GM21717 (cell line): ENCODE results near the gene CCDC85C.

Experiments
- ATAC-seq: cut with Tn5 transposase; IDR thresholded peaks from one replicate; pipeline ENCODE4 v1.9.1; 2021; ENCODE audit warnings: mild to moderate bottlenecking, moderate library complexity; ENCODE audit not compliant: unreplicated experiment

Gene CCDC85C

DNA sequence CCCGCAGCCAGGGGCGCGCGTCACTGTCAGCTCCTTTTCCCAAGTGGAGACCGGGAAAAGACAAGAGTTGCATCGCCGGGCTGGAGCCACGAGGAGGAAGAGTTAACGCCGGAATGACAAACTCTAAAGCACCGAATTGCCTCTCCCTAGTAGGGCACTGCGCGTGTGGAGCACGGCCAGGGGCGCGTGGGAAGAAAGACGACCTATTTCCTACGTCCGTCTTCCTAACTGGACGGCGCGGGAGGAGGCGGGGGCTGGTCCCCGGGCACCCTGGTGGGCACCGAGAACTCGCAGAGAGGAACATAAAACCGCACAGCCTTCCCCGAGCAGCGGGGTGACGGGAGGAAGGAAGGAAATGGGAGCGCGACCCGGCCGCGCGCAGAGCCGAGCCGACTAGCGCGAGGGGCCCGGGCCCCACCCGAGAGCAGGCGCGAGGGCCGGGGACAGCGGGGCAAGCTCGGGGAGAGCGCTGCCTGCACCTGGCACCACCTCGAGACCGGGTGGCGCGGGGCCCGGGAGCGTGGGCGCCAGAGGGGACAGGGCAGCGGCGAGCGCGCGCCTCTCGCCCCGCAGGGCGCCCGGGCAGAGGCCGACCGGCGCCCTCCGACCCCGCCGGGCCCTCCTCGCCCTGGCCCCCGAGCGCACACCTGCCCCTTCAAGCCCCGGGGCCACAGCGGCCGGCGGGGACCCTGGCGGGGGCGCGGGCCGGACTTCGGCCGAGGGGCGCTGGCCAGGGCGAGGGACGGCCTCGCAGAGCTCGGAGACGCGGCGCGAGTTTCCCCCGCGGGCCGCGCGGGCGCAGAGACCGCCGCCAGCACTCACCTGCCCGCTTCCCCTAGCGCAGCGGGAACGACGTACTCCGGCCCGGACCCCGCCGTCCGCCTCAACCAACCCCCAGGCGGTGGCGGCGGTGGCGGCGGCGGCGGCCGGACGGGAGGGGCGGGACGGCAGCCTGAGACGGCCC lies 123.8 kb downstream of the CCDC85C start, which contains the start of gene SETD3:
Gene SETD3, minus strand, starts transcription at position 954 of the 964 bp plus-strand sequence. CDS start 15,054 bp downstream, outside the sequence.
- peak; percentile 8 for ATAC-seq

DNA sequence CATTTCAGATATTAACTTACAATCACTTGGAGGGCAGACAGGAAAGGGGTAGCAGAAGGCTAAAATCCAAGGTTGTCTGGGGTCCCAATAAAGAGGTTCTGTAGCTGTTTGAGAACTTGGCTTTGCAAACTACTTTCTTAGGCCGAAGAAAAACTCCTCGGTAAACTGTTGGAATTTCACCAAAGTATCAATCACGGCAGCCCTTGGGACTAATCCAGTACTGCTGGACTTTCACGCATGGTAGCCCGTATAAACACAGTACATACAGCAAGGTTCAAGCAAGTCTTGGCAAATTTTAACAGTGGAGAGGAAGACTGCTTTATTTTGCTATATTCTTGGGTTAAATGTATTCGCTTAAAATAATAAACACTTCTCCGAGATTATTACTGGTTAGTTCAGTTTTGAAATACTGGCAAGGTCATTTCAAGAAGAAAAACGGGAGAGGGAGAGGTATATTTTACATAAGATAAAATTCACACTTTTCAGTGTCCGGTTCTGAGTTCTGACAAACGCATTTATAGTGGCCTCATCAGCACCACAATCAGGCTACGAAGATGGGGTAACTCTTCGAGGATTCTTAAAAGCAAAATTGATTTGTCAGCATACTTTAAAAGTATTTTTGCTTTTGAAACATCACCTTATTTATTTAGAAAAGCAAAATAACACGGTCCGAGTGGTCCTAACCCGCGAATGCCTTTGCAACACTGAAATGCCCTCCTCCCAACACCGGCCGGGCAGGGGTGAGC lies 124.7 kb downstream of the CCDC85C start:
- no peak for ATAC-seq

GRCh38 chr14:99478128-99478527 lies 125.9 kb downstream of the CCDC85C start:
- no peak for ATAC-seq

GRCh38 chr14:99476864-99477263 lies 127.1 kb downstream of the CCDC85C start:
- ATAC-seq = no peak

DNA sequence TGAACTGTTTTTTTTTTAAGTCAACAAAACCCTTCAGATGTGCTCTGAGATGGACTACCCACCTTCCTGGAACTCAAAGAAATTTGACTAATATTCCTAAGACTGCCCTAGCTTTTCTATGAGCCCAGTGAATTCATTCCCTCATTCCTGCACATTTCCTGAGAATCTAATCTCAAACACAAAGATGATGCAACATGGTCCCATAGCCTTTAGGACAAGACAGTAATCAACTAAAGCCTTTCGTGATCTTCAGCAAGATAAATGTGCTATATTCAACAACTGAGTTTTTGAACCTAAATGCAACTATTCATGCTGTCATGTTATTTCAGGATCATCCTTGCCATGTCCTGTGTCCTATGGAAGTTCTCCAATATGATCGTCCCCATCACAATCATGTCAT lies 128.3 kb downstream of the CCDC85C start:
- ATAC-seq = no peak

DNA sequence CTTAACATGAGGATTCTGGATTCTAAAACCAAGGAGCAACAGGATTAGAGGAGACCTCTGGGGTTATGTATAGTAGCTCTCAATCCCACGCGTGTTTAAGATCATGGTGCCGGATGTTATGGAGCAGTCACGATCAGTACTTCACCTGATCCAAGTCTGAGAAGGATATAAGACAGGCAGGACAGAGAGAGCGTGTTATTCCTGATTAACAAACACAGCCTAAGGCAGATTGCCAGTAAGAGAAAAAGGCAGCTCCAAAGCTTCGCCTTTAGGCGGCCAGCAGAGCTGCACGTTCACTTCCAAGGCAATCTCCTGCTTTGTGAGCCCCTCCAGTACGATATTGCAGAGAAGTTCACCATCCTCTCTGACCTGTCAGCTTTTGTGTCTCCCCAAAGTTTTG lies 128.8 kb downstream of the CCDC85C start:
- no peak for ATAC-seq

DNA sequence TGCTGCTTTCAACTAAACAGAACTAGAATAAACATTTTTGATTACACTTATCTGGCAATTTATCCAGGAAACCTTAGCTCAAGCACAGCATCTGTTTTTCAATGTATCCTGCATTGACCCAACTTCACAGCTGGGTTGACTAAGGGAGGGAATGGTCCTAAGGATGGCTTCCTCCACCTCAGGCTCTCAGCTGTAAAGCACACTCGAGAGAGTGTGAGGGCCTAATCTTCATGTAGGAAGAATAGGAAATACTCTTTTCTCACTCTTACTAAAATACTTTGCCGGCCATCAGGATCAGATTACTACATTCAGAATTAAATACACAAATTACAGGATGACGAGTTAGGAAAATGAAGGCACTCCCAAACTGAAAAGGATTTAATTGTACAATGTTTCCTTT lies 130.5 kb downstream of the CCDC85C start:
- ATAC-seq = no peak

DNA sequence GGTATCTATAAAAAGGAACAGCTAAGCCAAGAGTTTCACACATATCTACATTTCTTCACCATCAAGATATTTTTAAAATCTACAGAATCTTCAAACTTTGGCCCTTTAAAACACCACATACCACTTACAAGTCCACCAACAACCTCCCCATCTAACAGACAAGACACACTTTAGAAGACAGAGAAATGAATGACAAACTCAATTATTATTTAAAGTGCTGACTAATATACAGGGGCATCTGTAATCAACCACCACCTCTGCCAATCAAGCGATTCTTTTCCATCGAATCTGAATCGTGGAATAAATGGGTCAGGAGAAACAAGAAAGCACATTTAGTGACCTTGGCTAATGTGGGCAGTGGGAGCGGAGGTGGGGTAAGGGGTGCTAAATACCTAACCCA lies 131.1 kb downstream of the CCDC85C start:
- no peak for ATAC-seq

- no peak for ATAC-seq
These were observed 132.3 kb downstream of the CCDC85C start for GRCh38 chr14:99471731-99472130.

GRCh38 chr14:99468836-99469592 lies 135.0 kb downstream of the CCDC85C start:
- no peak for ATAC-seq

DNA sequence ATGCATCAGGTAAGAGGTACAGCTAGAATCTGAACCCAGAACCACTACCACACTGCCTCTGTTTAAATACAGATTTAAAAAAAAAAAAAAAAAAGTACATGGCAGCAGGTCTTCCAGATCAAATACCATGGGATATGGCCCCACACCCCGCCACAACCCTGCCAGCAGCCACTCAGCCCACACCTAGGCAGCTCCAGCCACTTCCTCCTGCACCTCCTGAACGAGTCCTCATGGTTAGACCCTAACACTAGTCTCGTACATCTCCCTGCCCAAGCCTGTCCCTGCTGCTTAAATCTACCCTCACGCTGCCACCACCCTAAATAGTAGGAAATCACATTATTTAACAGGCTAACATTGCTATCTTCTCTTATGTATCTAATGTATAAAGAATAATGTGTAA lies 135.9 kb downstream of the CCDC85C start:
- no peak for ATAC-seq

- ATAC-seq = no peak
These were observed 136.5 kb downstream of the CCDC85C start for GRCh38 chr14:99467336-99468078.

GRCh38 chr14:99466758-99467157 lies 137.2 kb downstream of the CCDC85C start:
- no peak for ATAC-seq

DNA sequence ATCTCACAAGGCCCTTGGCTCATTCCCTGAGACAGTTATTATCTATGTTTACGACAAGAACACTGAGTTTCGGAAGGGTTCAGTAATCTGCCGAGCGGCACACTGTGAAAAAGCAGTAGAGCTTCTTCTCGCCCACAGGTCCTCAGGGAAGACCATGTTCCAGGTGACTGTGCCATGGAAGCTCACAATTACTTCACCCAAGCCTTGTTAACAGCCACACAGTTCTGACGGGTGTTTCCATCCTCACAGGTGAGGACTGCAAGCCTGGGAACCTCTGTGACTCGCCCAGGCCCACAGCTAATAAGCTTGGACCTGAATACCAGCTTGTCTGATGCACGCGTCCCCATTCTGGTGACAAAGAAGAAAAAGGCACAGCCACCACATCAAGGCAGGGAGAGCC lies 138.7 kb downstream of the CCDC85C start:
- no peak for ATAC-seq

GRCh38 chr14:99463974-99464373 lies 140.0 kb downstream of the CCDC85C start:
- ATAC-seq = no peak

DNA sequence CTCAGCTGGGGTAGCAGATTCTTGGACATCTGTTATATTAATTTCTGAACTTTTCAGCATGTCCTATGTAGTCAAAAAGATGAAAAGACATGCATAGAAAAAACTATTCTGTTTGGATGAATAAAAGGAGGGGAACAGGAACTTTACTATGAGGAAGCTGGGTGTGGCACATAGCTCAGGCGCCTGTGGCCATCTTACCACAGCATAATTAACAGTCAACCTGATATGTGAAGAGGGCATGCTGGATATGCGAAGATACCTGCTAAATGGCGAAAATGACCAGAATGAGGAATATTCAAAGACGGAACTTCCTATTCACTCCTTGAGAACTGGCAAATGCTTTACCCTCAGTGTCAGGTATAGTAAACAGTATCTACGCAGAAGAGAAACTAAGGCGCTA lies 141.8 kb downstream of the CCDC85C start:
- ATAC-seq = no peak

GRCh38 chr14:99461411-99462085 lies 142.5 kb downstream of the CCDC85C start:
- ATAC-seq = no peak

- no peak for ATAC-seq
These were observed 143.2 kb downstream of the CCDC85C start for GRCh38 chr14:99460793-99461192.

- ATAC-seq = no peak
These were observed 144.4 kb downstream of the CCDC85C start for GRCh38 chr14:99459481-99460100.
